ENCODE results near the gene CAPN1. TPM values are rescaled to one million over a fixed set of nuclear protein-coding genes. Genes with fewer than 3 reads are reported as not detected.
A peak's percentile ranks its signal among the peaks of the same experiment; 100 is the strongest.
"Not testable (repeated sequence)": the region's sequence is repeated elsewhere in the genome, so short reads cannot be mapped to it uniquely, and the experiment has no call there.

The CAPN1 gene
- total RNA-seq, 1 experiment from 2014 or later, result 175 TPM

DNA sequence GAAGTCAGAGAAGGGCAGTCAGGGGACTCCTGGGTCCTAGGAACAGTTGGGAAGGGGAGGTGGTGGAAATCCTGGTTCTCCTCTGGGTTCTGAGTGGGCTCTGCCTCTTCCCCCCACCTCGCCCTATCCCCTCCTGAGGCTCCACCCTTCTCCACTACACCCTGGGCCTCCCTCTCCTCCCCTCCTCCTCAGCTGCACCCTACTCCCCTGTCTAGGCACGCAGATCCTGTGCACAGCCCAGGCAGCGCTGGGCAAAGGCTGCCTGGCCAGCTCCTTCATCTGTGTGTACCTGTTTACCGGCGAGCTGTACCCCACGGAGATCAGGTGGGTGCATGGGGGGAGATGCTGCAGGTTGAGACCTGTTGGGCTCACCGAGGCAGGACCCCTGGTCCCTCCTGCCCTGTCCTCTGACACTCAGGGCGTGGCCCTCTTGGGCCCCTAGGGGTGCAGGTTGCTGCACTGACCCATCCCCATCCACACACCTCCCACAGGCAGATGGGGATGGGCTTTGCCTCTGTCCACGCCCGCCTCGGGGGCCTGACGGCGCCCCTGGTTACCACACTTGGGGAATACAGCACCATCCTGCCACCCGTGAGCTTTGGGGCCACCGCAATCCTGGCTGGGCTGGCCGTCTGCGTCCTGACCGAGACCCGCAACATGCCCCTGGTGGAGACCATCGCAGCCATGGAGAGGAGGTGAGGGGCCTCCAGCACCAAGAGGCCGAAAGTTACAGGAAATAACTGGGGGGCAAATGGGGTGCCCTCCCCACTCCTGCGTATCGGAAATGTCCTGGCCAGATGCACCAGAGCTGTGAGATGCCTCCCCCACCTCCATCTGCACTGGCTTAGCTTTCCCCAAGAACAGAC is 54.7 kb downstream of the CAPN1 start:
- no peaks in the 10 kb centered on the region; the same call in 1 of the 2 replicates for H3K4me1 ChIP-seq (ENCODE audit: insufficient read depth, low read length)
- no CpG with 5 or more reads among the region's 23 CpGs for WGBS (ENCODE audit: extremely low coverage, insufficient read length, low lambda C conversion rate)
- H2BK15ac ChIP-seq (ENCODE audit: low read depth, low read length), result no peak overlapping the region
- no peak overlapping the region for H2BK5ac ChIP-seq (ENCODE audit: insufficient read length, low read length)
- TF ChIP-seq, protein P1, sequence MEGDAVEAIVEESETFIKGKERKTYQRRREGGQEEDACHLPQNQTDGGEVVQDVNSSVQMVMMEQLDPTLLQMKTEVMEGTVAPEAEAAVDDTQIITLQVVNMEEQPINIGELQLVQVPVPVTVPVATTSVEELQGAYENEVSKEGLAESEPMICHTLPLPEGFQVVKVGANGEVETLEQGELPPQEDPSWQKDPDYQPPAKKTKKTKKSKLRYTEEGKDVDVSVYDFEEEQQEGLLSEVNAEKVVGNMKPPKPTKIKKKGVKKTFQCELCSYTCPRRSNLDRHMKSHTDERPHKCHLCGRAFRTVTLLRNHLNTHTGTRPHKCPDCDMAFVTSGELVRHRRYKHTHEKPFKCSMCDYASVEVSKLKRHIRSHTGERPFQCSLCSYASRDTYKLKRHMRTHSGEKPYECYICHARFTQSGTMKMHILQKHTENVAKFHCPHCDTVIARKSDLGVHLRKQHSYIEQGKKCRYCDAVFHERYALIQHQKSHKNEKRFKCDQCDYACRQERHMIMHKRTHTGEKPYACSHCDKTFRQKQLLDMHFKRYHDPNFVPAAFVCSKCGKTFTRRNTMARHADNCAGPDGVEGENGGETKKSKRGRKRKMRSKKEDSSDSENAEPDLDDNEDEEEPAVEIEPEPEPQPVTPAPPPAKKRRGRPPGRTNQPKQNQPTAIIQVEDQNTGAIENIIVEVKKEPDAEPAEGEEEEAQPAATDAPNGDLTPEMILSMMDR (conservative IDR thresholded peaks at IDR 0.05), result no peak
- DNase-seq, result no peak
- no peak overlapping the region for H3K23ac ChIP-seq (ENCODE audit: insufficient read length, low read depth, low read length)
- H3K4me1 Mint-ChIP-seq, result peaks cover 3 to 9% of the 10 kb centered on the region in 2 experiments
- no peak overlapping the region for H3K4me3 Mint-ChIP-seq
- H2BK120ac ChIP-seq (ENCODE audit: low read depth, low read length, poor library complexity, severe bottlenecking), result no peak overlapping the region
- no peaks in the 10 kb centered on the region for H3K23me2 ChIP-seq (ENCODE audit: insufficient read length, low read depth, low read length, poor library complexity, severe bottlenecking)
- H3K14ac ChIP-seq (ENCODE audit: insufficient read depth, low read length), result no peak overlapping the region; the same call in 1 of the 2 replicates
- no peak overlapping the region for H3T11ph ChIP-seq (ENCODE audit: low read length)
- H4K20me1 ChIP-seq (ENCODE audit: control insufficient read depth, insufficient read depth, insufficient read length), result no peaks in the 10 kb centered on the region
- no peak overlapping the region for H3K27ac ChIP-seq (ENCODE audit: insufficient read length, low read depth, low read length)
- H3K18ac ChIP-seq (ENCODE audit: insufficient read length, low read depth, low read length), result no peak overlapping the region
- no peaks in the 10 kb centered on the region; a peak in 1 of 5 replicates for H3K9me3 Mint-ChIP-seq
- H3K27ac Mint-ChIP-seq, result peak overlapping the region in 1 of 3 experiments; percentile 59; a peak in 2 of 7 replicates
- H4K8ac ChIP-seq (replicated peaks; ENCODE audit: insufficient read length, low read depth, low read length), result no peak overlapping the region
- H2BK20ac ChIP-seq (ENCODE audit: low read depth, low read length, poor library complexity, severe bottlenecking), result no peak overlapping the region
- no peak overlapping the region for H2BK12ac ChIP-seq (ENCODE audit: insufficient read length, low read depth, low read length)
- H3K27me3 ChIP-seq (ENCODE audit: insufficient read depth, low read length), result no peaks in the 10 kb centered on the region
- no peak overlapping the region for H2AFZ ChIP-seq (ENCODE audit: low read length)
- H4K91ac ChIP-seq (ENCODE audit: insufficient read length, low read depth, low read length), result no peak overlapping the region
- H3K36me3 Mint-ChIP-seq (ENCODE audit: insufficient read depth in 1 of 3, low read depth in 3 of 3), result peaks cover 2 to 5% (median 2%) of the 10 kb centered on the region in 3 experiments; a peak in 3 of 7 replicates
- H3K9me3 ChIP-seq (ENCODE audit: control insufficient read depth, low read depth, low read length), result no peaks in the 10 kb centered on the region
- H4K5ac ChIP-seq (ENCODE audit: insufficient read length, low read depth, low read length), result no peak overlapping the region
- no peaks in the 10 kb centered on the region for H3K79me1 ChIP-seq (ENCODE audit: insufficient read depth, low read depth, low read length, poor library complexity, severe bottlenecking)
- no peak overlapping the region for H2AK5ac ChIP-seq (ENCODE audit: insufficient read length, low read length)
- no peak overlapping the region for H3K9ac ChIP-seq (ENCODE audit: extremely low read depth, insufficient read length, low read length)
- no peak overlapping the region for H3K56ac ChIP-seq (ENCODE audit: insufficient read length, low read depth, low read length)
- H3K79me2 ChIP-seq (ENCODE audit: insufficient read depth, low read length), result no peaks in the 10 kb centered on the region
- peaks cover 2% of the 10 kb centered on the region; the same call in 1 of the 2 replicates for H3K27me3 Mint-ChIP-seq (ENCODE audit: low read depth)
- H3K4me2 ChIP-seq (ENCODE audit: insufficient read depth, insufficient read length, low read length), result no peak overlapping the region
- no peak overlapping the region for H3K4ac ChIP-seq (ENCODE audit: low read depth, low read length)

DNA sequence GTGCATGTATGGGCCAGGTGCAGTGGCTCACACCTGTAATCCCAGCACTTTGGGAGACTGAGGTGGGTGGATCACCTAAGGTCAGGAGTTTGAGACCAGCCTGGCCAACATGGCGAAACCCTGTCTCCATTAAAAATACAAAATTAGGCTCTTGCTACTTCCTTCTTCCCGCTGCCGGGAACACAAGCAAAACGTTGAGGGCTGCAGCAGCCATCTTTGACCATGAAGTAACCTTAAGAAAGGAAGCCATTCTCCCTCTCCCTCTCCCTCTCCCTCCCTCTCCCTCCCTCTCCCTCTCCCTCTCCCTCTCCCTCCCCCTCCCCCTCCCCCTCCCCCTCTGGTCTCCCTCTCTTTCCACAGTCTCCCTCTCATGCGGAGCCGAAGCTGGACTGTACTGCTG is 56.6 kb downstream of the CAPN1 start:
- not testable (repeated sequence) for H3K23me2 ChIP-seq (ENCODE audit: insufficient read length, low read depth, low read length, poor library complexity, severe bottlenecking); H3K79me1 ChIP-seq (ENCODE audit: insufficient read depth, low read depth, low read length, poor library complexity, severe bottlenecking); H3K4me1 ChIP-seq (ENCODE audit: insufficient read depth, low read length); H2AK5ac ChIP-seq (ENCODE audit: insufficient read length, low read length); H3K56ac ChIP-seq (ENCODE audit: insufficient read length, low read depth, low read length); H3K4me3 Mint-ChIP-seq; H4K5ac ChIP-seq (ENCODE audit: insufficient read length, low read depth, low read length); H2BK15ac ChIP-seq (ENCODE audit: low read depth, low read length); H3K18ac ChIP-seq (ENCODE audit: insufficient read length, low read depth, low read length); H4K20me1 ChIP-seq (ENCODE audit: control insufficient read depth, insufficient read depth, insufficient read length); H3K9me3 Mint-ChIP-seq; H3K27me3 Mint-ChIP-seq (ENCODE audit: low read depth); H3K27me3 ChIP-seq (ENCODE audit: insufficient read depth, low read length); H3K4ac ChIP-seq (ENCODE audit: low read depth, low read length); DNase-seq; H3K9me3 ChIP-seq (ENCODE audit: control insufficient read depth, low read depth, low read length); H4K91ac ChIP-seq (ENCODE audit: insufficient read length, low read depth, low read length); H2AFZ ChIP-seq (ENCODE audit: low read length); H3K79me2 ChIP-seq (ENCODE audit: insufficient read depth, low read length); H3K14ac ChIP-seq (ENCODE audit: insufficient read depth, low read length); H2BK20ac ChIP-seq (ENCODE audit: low read depth, low read length, poor library complexity, severe bottlenecking); H2BK5ac ChIP-seq (ENCODE audit: insufficient read length, low read length); H3K27ac Mint-ChIP-seq; H3K27ac ChIP-seq (ENCODE audit: insufficient read length, low read depth, low read length); H2BK12ac ChIP-seq (ENCODE audit: insufficient read length, low read depth, low read length); H3K23ac ChIP-seq (ENCODE audit: insufficient read length, low read depth, low read length); H3K9ac ChIP-seq (ENCODE audit: extremely low read depth, insufficient read length, low read length); H3K4me2 ChIP-seq (ENCODE audit: insufficient read depth, insufficient read length, low read length); H3T11ph ChIP-seq (ENCODE audit: low read length); H4K8ac ChIP-seq (replicated peaks; ENCODE audit: insufficient read length, low read depth, low read length); H2BK120ac ChIP-seq (ENCODE audit: low read depth, low read length, poor library complexity, severe bottlenecking)
- Mint-ChIP-seq H3K36me3 (ENCODE audit: insufficient read depth in 1 of 3, low read depth in 3 of 3) (peaks cover 9 to 16% (median 10%) of the 10 kb centered on the region in 3 experiments), H3K4me1 (peaks cover 20 to 22% of the 10 kb centered on the region in 2 experiments)
- WGBS (ENCODE audit: extremely low coverage, insufficient read length, low lambda C conversion rate), result no CpG with 5 or more reads among the region's 6 CpGs

Measured in H9 (cell line).